ENCODE data around the gene KSR1.

- TF ChIP-seq FOXA1 (IDR thresholded peaks at IDR 0.05) (no peak), TARDBP (IDR thresholded peaks at IDR 0.05) (no peak), NFRKB (IDR thresholded peaks at IDR 0.05) (no peak), SP1 (IDR thresholded peaks at IDR 0.05) (no peak), FOXM1 (IDR thresholded peaks at IDR 0.05; ENCODE audit: borderline replicate concordance) (no peak), SUZ12 (IDR thresholded peaks at IDR 0.05) (no peak), BHLHE40 (IDR thresholded peaks at IDR 0.05; ENCODE audit: borderline replicate concordance) (no peak), ZNF384 (IDR thresholded peaks at IDR 0.05) (no peak), ARNT (IDR thresholded peaks at IDR 0.05) (no peak), PKNOX1 (IDR thresholded peaks at IDR 0.05) (no peak), LEF1 (IDR thresholded peaks at IDR 0.05; ENCODE audit: borderline replicate concordance) (no peak), HDGF (IDR thresholded peaks at IDR 0.05; ENCODE audit: borderline replicate concordance) (no peak), ELF4 (IDR thresholded peaks at IDR 0.05) (no peak)
These were observed 197.9 kb downstream of the KSR1 start for GRCh38 chr17:27654136-27654535.
